NB4 (cell line): ENCODE measurements around the gene OSBPL1A.

Experiments used
- MYC ChIP-seq: IDR thresholded peaks from 2 replicates; pipeline ENCODE4 v1.6.1; 2011; ENCODE audit warnings: low read depth, low read length
- POLR2A ChIP-seq: IDR thresholded peaks from 2 replicates; pipeline ENCODE4 v1.6.1; 2011; ENCODE audit warnings: mild to moderate bottlenecking; ENCODE audit not compliant: insufficient read length; ENCODE audit errors: extremely low read depth
- TF ChIP-seq, protein P1 (sequence below): IDR thresholded peaks from one replicate; pipeline ENCODE4 v1.5.1; 2012; ENCODE audit warnings: low read depth, low read length

DNA sequence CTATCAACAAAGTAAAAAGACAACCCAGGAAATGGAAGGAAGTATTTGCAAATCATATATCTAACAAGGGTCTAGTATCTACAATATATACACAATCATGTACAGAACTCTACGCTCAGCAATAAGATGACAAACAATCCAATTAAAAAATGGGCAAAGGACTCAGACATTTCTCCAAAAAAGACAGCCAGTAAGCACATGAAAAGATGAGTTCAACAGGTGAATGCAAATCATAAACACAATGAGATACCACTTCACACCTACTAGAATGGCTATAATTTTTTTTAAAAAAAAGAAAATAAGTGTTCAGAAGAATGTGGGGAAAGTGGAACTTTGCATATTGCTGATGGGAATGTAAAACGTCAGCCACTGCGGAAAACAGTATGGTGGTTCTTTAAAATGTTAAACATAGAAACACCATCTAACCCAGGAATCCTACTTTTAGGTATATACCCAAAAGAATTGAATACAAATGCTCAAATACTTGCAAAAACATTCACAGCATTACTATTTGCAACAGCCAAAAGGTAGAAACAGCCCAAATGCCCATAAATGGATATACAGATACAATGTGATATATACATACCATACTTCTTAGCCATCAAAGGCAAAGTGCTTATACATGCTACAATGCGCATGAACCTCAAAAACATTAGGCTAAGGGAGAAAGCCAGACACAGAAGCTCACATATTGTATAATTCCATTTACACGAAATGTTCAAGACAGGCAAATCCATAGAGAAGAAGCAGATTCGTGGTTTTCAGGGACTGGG lies 137.6 kb downstream of the OSBPL1A start:
- TF ChIP-seq, protein P1, sequence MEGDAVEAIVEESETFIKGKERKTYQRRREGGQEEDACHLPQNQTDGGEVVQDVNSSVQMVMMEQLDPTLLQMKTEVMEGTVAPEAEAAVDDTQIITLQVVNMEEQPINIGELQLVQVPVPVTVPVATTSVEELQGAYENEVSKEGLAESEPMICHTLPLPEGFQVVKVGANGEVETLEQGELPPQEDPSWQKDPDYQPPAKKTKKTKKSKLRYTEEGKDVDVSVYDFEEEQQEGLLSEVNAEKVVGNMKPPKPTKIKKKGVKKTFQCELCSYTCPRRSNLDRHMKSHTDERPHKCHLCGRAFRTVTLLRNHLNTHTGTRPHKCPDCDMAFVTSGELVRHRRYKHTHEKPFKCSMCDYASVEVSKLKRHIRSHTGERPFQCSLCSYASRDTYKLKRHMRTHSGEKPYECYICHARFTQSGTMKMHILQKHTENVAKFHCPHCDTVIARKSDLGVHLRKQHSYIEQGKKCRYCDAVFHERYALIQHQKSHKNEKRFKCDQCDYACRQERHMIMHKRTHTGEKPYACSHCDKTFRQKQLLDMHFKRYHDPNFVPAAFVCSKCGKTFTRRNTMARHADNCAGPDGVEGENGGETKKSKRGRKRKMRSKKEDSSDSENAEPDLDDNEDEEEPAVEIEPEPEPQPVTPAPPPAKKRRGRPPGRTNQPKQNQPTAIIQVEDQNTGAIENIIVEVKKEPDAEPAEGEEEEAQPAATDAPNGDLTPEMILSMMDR: no peak
- no peak for TF ChIP-seq POLR2A
- no peak for TF ChIP-seq MYC
